HEK293T (cell line): ENCODE results near the gene DRAP1.

Experiments used
- BHLHE40 ChIP-seq: fragments of 450-650 bp; IDR thresholded peaks from 2 replicates; pipeline ENCODE4 v1.6.1; 2016; ENCODE audit warnings: mild to moderate bottlenecking, moderate library complexity, borderline replicate concordance
- ELF4 ChIP-seq: fragments of 450-650 bp; IDR thresholded peaks from 2 replicates; pipeline ENCODE4 v1.6.1; 2017; ENCODE audit warnings: antibody characterized with exemption
- FOXK2 ChIP-seq: fragments of 450-650 bp; IDR thresholded peaks from 2 replicates; pipeline ENCODE4 v1.6.1; 2016; ENCODE audit warnings: mild to moderate bottlenecking
- FOXM1 ChIP-seq: fragments of 450-650 bp; IDR thresholded peaks from 2 replicates; pipeline ENCODE4 v1.6.1; 2017; ENCODE audit warnings: mild to moderate bottlenecking, borderline replicate concordance
- HDGF ChIP-seq: fragments of 450-650 bp; IDR thresholded peaks from 2 replicates; pipeline ENCODE4 v1.6.1; 2017; ENCODE audit warnings: antibody characterized with exemption, borderline replicate concordance
- NFRKB ChIP-seq: fragments of 450-650 bp; IDR thresholded peaks from 2 replicates; pipeline ENCODE4 v1.6.1; 2016; ENCODE audit warnings: mild to moderate bottlenecking, moderate library complexity
- SP1 ChIP-seq: fragments of 450-650 bp; IDR thresholded peaks from 2 replicates; pipeline ENCODE4 v1.6.1; 2017
- SUZ12 ChIP-seq: fragments of 450-650 bp; IDR thresholded peaks from 2 replicates; pipeline ENCODE4 v1.6.1; 2016; ENCODE audit warnings: mild to moderate bottlenecking
- TARDBP ChIP-seq: fragments of 450-650 bp; IDR thresholded peaks from 2 replicates; pipeline ENCODE4 v1.6.1; 2016
- ZNF384 ChIP-seq: fragments of 450-650 bp; IDR thresholded peaks from 2 replicates; pipeline ENCODE4 v1.6.1; 2016

- TF ChIP-seq FOXM1, result no peak
- TF ChIP-seq ELF4, result no peak
- TF ChIP-seq SP1, result no peak
- no peak for TF ChIP-seq BHLHE40
- no peak for TF ChIP-seq FOXK2
- TF ChIP-seq HDGF, result no peak
- no peak for TF ChIP-seq NFRKB
- TF ChIP-seq SUZ12, result no peak
- TF ChIP-seq TARDBP, result no peak
- TF ChIP-seq ZNF384, result no peak
Observed at GRCh38 chr11:65952052-65952521, 32.9 kb downstream of the DRAP1 start.
